Measurements from ENCODE around the gene ULK3.

DNA sequence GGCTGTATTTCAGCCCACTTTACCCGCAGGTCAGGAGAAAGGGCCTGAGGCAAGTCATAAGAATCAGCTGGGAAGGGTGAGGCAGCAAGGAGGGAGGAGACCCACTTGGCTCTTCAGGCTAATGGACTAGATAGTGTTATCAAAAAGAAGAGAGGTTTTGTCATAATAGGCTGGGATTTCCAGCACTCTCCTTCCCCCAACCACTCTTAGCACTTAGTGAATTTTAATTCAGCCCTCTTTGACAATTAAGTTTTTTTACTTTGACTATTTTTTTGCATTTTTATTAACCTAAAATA lies 47.7 kb upstream of the ULK3 start:
- TF ChIP-seq CTCF (IDR thresholded peaks at IDR 0.05) (no peak), POLR2A (IDR thresholded peaks at IDR 0.05) (no peak)

Measured in heart left ventricle (tissue), 13 donors.